HEK293 (cell line): ENCODE results near the gene UBE3B.

Experiments
- CTCF ChIA-PET: fragments of 350-600 bp; formaldehyde crosslinking; extraction: SDS; loops from one replicate; lab custom pipeline; 2021; ENCODE audit warnings: antibody characterized with exemption; lab: Yijun Ruan, JAX
- POLR2A ChIA-PET: fragments of 300-600 bp; formaldehyde crosslinking; extraction: SDS; loops from one replicate; lab custom pipeline; 2020; ENCODE audit warnings: antibody characterized with exemption, inconsistent platforms; lab: Yijun Ruan, JAX
- H3K27ac ChIP-seq: fragments of 200-500 bp; sonication (Bioruptor generic); 2 replicates; pipeline ENCODE4 v1.5.1; 2014; ENCODE audit warnings: low read depth, low read length, control low read depth, inconsistent platforms; ENCODE audit errors: extremely low read depth
- H3K36me3 ChIP-seq, 2 experiments: fragments of 200-500 bp in 1 of 2; sonication (Bioruptor generic) in 1 of 2; 1 replicate in 1 of 2; 2 replicates in 1 of 2; pipeline ENCODE4 v1.5.1; 2014 to 2017; ENCODE audit warnings: inconsistent platforms in 2 of 2, low read length in 2 of 2; ENCODE audit not compliant: control insufficient read depth in 2 of 2, insufficient read depth in 1 of 2
- H3K4me1 ChIP-seq: fragments of 200-500 bp; sonication (Bioruptor generic); 2 replicates; pipeline ENCODE4 v1.5.1; 2014; ENCODE audit warnings: mild to moderate bottlenecking, low read length, inconsistent platforms; ENCODE audit not compliant: control insufficient read depth, insufficient read depth
- H3K4me3 ChIP-seq: 2 replicates; pipeline ENCODE4 v1.5.1; 2011; ENCODE audit warnings: low read depth, mild to moderate bottlenecking, control low read depth, low read length, moderate library complexity
- H3K9me3 ChIP-seq: fragments of 200-500 bp; sonication (Bioruptor generic); 2 replicates; pipeline ENCODE4 v1.5.1; 2014; ENCODE audit warnings: low read depth, low read length, inconsistent platforms; ENCODE audit not compliant: control insufficient read depth, insufficient read depth
- GFI1B ChIP-seq: fragments of 450-650 bp; formaldehyde crosslinking; IDR thresholded peaks from 2 replicates; pipeline ENCODE4 v1.5.1; 2016; ENCODE audit warnings: missing biosample characterization, missing genetic modification characterization
- KLF1 ChIP-seq: fragments of 450-650 bp; formaldehyde crosslinking; IDR thresholded peaks from 2 replicates; pipeline ENCODE4 v1.5.1; 2016; ENCODE audit warnings: missing biosample characterization, missing genetic modification characterization
- KLF16 ChIP-seq: fragments of 450-650 bp; formaldehyde crosslinking; IDR thresholded peaks from 2 replicates; pipeline ENCODE4 v1.5.1; 2017; ENCODE audit warnings: missing biosample characterization, missing genetic modification characterization
- OVOL3 ChIP-seq: fragments of 450-650 bp; formaldehyde crosslinking; IDR thresholded peaks from 2 replicates; pipeline ENCODE4 v1.5.1; 2016; ENCODE audit warnings: missing biosample characterization, missing genetic modification characterization
- RBAK ChIP-seq: fragments of 450-650 bp; formaldehyde crosslinking; IDR thresholded peaks from 2 replicates; pipeline ENCODE4 v1.5.1; 2016; ENCODE audit warnings: missing biosample characterization, missing genetic modification characterization
- SETDB1 ChIP-seq: IDR thresholded peaks from one replicate; pipeline ENCODE4 v1.6.1; 2017; ENCODE audit warnings: mild to moderate bottlenecking, low read length, moderate library complexity, mixed read lengths; ENCODE audit not compliant: insufficient read length
- SP2 ChIP-seq: fragments of 450-650 bp; formaldehyde crosslinking; IDR thresholded peaks from 2 replicates; pipeline ENCODE4 v1.5.1; 2016; ENCODE audit warnings: missing biosample characterization, missing genetic modification characterization
- SP7 ChIP-seq: fragments of 450-650 bp; formaldehyde crosslinking; IDR thresholded peaks from 2 replicates; pipeline ENCODE4 v1.5.1; 2016; ENCODE audit warnings: missing biosample characterization, missing genetic modification characterization
- ZBTB26 ChIP-seq: fragments of 450-650 bp; formaldehyde crosslinking; optimal IDR thresholded peaks from 2 replicates; pipeline ENCODE3; 2016; ENCODE audit warnings: missing biosample characterization, mild to moderate bottlenecking, missing genetic modification characterization
- ZBTB44 ChIP-seq: fragments of 450-650 bp; IDR thresholded peaks from 2 replicates; pipeline ENCODE4 v1.5.1; 2018; ENCODE audit warnings: missing biosample characterization, mild to moderate bottlenecking, missing genetic modification characterization
- ZBTB6 ChIP-seq: fragments of 450-650 bp; formaldehyde crosslinking; IDR thresholded peaks from 2 replicates; pipeline ENCODE4 v1.5.1; 2017; ENCODE audit warnings: missing biosample characterization, missing genetic modification characterization
- ZNF184 ChIP-seq: fragments of 450-650 bp; IDR thresholded peaks from 2 replicates; pipeline ENCODE4 v1.5.1; 2018; ENCODE audit warnings: missing biosample characterization, mild to moderate bottlenecking, missing genetic modification characterization
- ZNF19 ChIP-seq: fragments of 450-650 bp; formaldehyde crosslinking; IDR thresholded peaks from 2 replicates; pipeline ENCODE4; 2016; ENCODE audit warnings: missing biosample characterization, missing genetic modification characterization, low read depth
- ZNF221 ChIP-seq: fragments of 450-650 bp; formaldehyde crosslinking; IDR thresholded peaks from 2 replicates; pipeline ENCODE4 v1.5.1; 2017; ENCODE audit warnings: missing biosample characterization, missing genetic modification characterization, borderline replicate concordance
- ZNF37A ChIP-seq: fragments of 450-650 bp; IDR thresholded peaks from 2 replicates; pipeline ENCODE4 v1.5.1; 2018; ENCODE audit warnings: missing biosample characterization, missing genetic modification characterization
- ZNF501 ChIP-seq: fragments of 450-650 bp; formaldehyde crosslinking; IDR thresholded peaks from 2 replicates; pipeline ENCODE4 v1.5.1; 2016; ENCODE audit warnings: missing biosample characterization, missing genetic modification characterization
- ZNF558 ChIP-seq: fragments of 450-650 bp; formaldehyde crosslinking; IDR thresholded peaks from 2 replicates; pipeline ENCODE4 v1.5.1; 2016; ENCODE audit warnings: missing biosample characterization, missing genetic modification characterization
- ZNF560 ChIP-seq: fragments of 450-650 bp; formaldehyde crosslinking; IDR thresholded peaks from 2 replicates; pipeline ENCODE4 v1.5.1; 2017; ENCODE audit warnings: missing biosample characterization, missing genetic modification characterization, borderline replicate concordance
- ZNF626 ChIP-seq: fragments of 450-650 bp; sonication (Bioruptor Pico); formaldehyde crosslinking; IDR thresholded peaks from 2 replicates; pipeline ENCODE4 v1.5.1; 2018; ENCODE audit warnings: missing biosample characterization, missing genetic modification characterization, inconsistent platforms
- ZNF660 ChIP-seq: fragments of 450-650 bp; IDR thresholded peaks from 2 replicates; pipeline ENCODE4 v1.5.1; 2018; ENCODE audit warnings: missing biosample characterization, mild to moderate bottlenecking, missing genetic modification characterization
- ZNF777 ChIP-seq: fragments of 450-650 bp; formaldehyde crosslinking; IDR thresholded peaks from 2 replicates; pipeline ENCODE4 v1.5.1; 2017; ENCODE audit warnings: missing biosample characterization, missing genetic modification characterization, borderline replicate concordance
- ZNF785 ChIP-seq: fragments of 450-650 bp; formaldehyde crosslinking; IDR thresholded peaks from 2 replicates; pipeline ENCODE4 v1.5.1; 2016; ENCODE audit warnings: missing biosample characterization, missing genetic modification characterization
- ZSCAN5A ChIP-seq: fragments of 450-650 bp; formaldehyde crosslinking; IDR thresholded peaks from 2 replicates; pipeline ENCODE4 v1.5.1; 2016; ENCODE audit warnings: missing biosample characterization, missing genetic modification characterization

The UBE3B gene

GRCh38 chr12:109434582-109434981 is 42.9 kb upstream of the UBE3B start:
- TF ChIP-seq ZBTB6 (no peak), ZNF560 (tag by site-specific recombination) (no peak), ZNF660 (no peak), RBAK (tag by site-specific recombination) (no peak), ZNF37A (tag by site-specific recombination) (no peak), KLF16 (tag by site-specific recombination) (no peak), ZNF785 (tag by site-specific recombination) (no peak), ZNF184 (tag by site-specific recombination) (no peak), SETDB1 (no peak), SP2 (tag by site-specific recombination) (no peak)
- Histone ChIP-seq H3K36me3 (no peaks in the 10 kb centered on the region), H3K4me3 (no peak overlapping the region), H3K27ac (no peak overlapping the region), H3K9me3 (no peaks in the 10 kb centered on the region), H3K4me1 (no peaks in the 10 kb centered on the region)
- ChIA-PET CTCF (interaction anchor here (0.6 to 3.6 kb wide), 12 partner anchors 9 to 120 kb away, joined by 3 to 38 read pairs (median 4); partner anchors contain the start of genes KCTD10 and UBE3B), POLR2A (no interaction called here)

- TF ChIP-seq SETDB1 (no peak), ZBTB26 (tag by site-specific recombination) (no peak), ZNF558 (no peak), OVOL3 (tag by site-specific recombination) (no peak), GFI1B (no peak), ZNF501 (no peak), KLF1 (no peak), ZNF777 (no peak), SP7 (tag by site-specific recombination) (no peak), ZSCAN5A (no peak), ZBTB44 (tag by site-specific recombination) (no peak), ZNF184 (tag by site-specific recombination) (no peak), KLF16 (tag by site-specific recombination) (no peak), ZNF626 (tag by site-specific recombination) (no peak), RBAK (tag by site-specific recombination) (no peak), ZNF19 (no peak), ZNF221 (tag by site-specific recombination) (no peak)
- TF ChIP-seq, all 188 proteins: peak for 0
- POLR2A ChIA-PET, result no interaction called here
- no peak overlapping the region for H3K4me3 ChIP-seq
Measured at GRCh38 chr12:109435428-109436187, 41.8 kb upstream of the UBE3B start.

More at GRCh38 chr12:109435428-109436187, 41.8 kb upstream of the UBE3B start:
- Histone ChIP-seq H3K4me1 (no peaks in the 10 kb centered on the region; the same call in 1 of the 2 replicates), H3K9me3 (no peaks in the 10 kb centered on the region), H3K27ac (no peak overlapping the region), H3K36me3 (no peaks in the 10 kb centered on the region)
- CTCF ChIA-PET, result interaction anchor here (0.6 to 3.6 kb wide), 8 partner anchors 7 to 82 kb away, joined by 3 to 38 read pairs (median 3); partner anchors contain the start of genes KCTD10 and UBE3B
